Body of pancreas (tissue), 4 donors: ENCODE data around the gene INAFM2.

Experiments
- POLR2A ChIP-seq, 3 donors: fragments of 450-650 bp; IDR thresholded peaks; one replicate each; pipeline ENCODE4 v1.6.1; 2016; ENCODE audit warnings: antibody characterized with exemption in 3 of 3, mild to moderate bottlenecking in 2 of 3
- TF ChIP-seq, protein P1 (sequence below), 7 experiments: fragments of 450-650 bp in 4 of 7; fragments of 200-600 bp in 3 of 7; sonication (generic) in 3 of 7; IDR thresholded peaks; one replicate each; pipeline ENCODE4 v1.5.1; 2016 to 2019; ENCODE audit warnings: antibody characterized with exemption in 7 of 7

DNA sequence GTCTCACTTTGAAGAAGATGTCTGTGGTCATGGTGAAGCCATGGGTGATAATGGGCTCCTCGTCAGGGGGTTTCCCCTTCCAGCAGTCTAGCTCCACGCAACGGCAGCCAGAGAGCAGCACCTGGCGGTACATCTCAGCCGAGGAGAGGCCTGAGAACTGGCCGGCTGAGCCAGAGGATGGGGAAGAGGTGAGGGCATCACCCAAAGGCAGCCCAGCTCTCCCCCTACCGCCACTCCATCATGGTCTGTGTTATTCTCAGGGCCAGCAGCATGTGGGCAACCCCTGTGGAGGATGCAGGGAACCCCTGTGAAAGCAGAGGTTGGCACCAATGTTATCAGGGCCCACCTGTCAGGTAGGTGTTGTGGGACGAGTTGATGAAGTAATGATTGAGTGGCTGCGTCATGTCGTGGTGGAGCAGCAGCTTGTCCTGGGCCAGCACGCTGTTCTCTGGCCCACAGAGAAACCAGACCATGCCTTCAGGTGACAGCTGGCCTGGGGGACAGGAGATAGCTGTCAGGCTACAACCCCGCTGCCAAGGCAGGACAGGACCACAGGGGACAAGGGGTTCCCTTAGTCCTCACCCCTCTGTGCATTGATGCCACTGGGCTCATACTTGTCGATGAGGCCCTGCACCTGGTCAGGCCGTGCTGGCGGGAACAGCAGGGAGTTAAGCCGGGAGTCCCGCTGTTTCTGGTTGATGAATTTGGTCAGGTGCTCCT is 25.1 kb upstream of the INAFM2 start:
- no peak for TF ChIP-seq POLR2A (IDR thresholded peaks at IDR 0.05)
- TF ChIP-seq, protein P1, sequence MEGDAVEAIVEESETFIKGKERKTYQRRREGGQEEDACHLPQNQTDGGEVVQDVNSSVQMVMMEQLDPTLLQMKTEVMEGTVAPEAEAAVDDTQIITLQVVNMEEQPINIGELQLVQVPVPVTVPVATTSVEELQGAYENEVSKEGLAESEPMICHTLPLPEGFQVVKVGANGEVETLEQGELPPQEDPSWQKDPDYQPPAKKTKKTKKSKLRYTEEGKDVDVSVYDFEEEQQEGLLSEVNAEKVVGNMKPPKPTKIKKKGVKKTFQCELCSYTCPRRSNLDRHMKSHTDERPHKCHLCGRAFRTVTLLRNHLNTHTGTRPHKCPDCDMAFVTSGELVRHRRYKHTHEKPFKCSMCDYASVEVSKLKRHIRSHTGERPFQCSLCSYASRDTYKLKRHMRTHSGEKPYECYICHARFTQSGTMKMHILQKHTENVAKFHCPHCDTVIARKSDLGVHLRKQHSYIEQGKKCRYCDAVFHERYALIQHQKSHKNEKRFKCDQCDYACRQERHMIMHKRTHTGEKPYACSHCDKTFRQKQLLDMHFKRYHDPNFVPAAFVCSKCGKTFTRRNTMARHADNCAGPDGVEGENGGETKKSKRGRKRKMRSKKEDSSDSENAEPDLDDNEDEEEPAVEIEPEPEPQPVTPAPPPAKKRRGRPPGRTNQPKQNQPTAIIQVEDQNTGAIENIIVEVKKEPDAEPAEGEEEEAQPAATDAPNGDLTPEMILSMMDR (IDR thresholded peaks at IDR 0.05), result no peak
